ENCODE data around the gene EIF3J. TPM values are rescaled to one million over a fixed set of nuclear protein-coding genes. Genes with fewer than 3 reads are reported as not detected.

Gene EIF3J
- polyA plus RNA-seq, 4 donors = 91.9 to 131 (median 108) TPM

DNA sequence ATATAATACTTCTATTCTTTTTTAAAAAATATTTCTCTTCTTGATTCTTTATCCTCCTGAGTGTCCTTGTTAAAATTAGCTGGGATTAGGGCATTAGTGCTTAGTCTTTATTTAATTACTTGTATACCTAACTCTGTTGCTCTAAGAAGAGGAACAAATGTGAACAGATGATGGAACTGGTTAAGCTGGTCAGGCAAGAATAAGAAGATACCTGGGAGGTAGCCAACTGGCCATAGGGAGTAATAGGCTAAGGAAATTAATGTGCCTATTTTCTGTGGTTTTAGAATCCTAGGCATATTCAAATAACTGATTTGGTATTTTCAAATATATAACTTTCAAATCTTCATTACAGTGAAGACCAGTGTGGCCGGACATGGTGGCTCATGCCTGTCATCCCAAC, 54.4 kb downstream of the EIF3J start:
- no peak for DNase-seq (ENCODE audit: low read depth in 4 of 4, low spot score in 2 of 4)

DNA sequence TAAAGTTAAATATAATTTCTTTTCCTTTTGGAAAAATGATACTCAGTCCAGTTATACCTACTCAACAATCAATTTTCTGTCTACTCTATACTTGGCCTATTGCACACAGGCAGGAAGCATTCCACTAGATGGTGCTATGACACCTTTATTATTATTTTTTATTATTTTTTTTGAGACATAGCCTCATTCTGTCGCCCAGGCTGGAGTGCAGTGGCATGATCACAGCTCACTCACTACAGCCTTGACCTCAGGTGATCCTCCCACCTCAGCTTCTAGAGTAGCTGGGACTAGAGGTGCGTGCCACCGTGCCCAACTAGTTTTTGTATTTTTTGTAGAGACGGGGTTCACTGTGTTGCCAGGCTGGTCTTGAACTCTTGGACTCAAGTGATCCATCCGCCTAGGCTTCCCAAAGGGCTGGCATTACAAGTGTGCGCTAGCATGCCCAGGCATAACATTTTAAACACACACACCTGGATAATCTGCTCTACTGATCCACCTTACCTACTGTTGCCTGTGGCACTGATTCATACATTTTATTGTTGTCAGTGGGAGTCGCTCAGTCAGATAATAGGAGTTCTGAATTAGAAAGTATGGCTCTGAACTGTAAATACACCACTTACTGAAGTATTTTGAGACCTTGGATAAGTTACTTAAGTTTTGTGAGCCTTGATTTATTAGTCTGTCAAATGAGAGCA, 56.2 kb downstream of the EIF3J start:
- no peak for DNase-seq (ENCODE audit: low read depth in 4 of 4, low spot score in 2 of 4)

DNA sequence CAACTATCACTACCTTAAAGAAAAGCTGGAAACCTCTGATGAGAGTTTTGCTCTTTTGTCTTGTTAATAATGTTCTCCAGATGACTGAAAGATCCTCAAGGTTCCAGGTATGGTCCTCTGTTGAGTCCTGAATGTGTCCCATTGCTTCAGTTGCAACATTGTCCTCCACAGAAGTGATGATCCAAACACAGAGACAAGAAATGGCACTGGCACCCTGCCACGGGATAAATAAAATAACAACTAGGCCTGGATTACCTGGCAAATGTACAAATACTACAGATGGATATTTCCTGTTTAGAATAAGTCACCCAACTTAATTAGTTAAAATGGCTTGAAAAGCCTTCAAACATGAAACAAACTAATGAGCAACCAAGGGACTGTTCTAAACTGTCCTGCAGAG, 58.3 kb downstream of the EIF3J start:
- DNase-seq (ENCODE audit: low read depth in 4 of 4, low spot score in 2 of 4) = no peak

DNA sequence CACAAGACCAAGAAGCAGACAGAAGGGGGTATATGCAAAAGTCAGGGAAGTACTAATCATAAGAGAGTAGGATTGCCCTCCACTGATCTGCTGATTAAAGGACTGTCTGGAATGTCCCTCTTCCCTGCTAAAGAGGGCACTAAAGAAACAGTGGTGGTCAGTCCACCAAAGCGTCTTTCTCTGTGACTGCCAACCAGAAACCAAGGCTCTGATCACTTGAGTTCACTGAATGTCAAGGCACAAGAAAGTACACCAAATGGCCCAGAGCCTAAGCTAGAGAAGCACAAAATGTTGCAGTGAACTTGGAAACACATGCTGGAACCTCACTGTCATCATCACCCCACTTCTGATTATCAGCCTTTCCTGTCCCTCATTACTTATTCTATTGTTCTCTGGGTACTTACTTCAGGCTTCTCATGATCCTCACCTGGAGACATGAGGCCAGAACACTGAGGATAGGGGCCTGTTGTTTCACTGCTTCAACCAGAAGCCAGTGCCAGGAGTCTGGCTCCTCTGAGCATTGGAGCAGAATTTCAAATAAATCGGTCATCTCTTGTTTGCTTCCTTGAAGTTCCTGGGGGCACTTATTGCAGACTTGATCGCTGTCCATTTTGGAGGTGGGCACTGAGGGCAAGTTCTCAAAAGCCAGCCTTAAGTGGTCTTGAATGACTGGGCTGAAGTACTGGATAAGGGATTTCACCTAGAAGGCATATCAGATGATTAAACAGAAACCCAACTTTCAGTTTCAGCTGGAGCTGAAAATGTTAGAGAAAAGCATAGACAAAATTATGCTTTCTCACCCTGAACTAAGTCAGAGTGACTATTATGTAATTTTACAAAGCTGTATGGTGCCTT, 58.9 kb downstream of the EIF3J start:
- DNase-seq (ENCODE audit: low read depth in 4 of 4, low spot score in 2 of 4) = no peak

DNA sequence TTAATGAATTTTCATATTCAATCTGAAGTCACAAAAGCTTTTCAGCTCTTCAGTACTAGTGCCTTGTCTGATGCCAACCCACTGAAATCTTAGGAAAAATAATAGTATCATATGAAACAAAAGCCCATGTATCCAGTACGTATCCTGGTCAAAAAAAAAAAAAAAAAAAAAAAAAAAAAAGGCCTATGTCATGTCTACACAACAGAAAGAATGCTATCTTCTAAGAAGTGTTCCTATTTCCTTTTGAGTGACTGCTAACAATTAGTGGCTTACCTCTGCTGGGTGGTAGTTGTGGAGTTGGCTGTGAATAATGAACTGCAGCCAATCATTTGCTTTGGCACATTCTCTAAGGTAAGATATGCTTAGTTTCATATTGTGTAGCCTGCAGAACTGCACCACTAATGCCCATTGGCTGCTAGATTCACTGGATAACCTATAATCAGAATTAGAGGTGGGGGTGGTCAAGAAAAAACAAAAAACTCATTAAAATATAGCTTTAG, 59.6 kb downstream of the EIF3J start:
- DNase-seq (ENCODE audit: low read depth in 4 of 4, low spot score in 2 of 4) = no peak

DNA sequence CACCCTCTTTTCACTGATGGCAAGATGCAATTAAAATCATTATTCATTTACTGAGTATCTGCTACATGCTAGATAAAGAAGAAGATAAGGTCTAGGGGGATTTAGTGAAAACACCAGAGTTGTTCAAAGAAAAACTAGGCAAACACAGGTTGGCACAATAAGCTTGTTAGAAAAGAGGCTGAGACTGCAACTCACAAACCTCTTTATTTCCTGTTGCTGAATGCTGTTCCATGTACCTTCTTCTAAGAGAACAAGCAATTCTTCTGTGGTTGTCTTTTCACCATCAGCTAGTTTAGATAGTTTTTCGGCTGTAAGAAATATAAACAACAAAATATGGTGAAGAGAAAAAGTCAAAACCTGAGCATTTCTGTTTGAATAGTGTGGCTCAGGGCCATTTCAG, 61.1 kb downstream of the EIF3J start:
- no peak for DNase-seq (ENCODE audit: low read depth in 4 of 4, low spot score in 2 of 4)

DNA sequence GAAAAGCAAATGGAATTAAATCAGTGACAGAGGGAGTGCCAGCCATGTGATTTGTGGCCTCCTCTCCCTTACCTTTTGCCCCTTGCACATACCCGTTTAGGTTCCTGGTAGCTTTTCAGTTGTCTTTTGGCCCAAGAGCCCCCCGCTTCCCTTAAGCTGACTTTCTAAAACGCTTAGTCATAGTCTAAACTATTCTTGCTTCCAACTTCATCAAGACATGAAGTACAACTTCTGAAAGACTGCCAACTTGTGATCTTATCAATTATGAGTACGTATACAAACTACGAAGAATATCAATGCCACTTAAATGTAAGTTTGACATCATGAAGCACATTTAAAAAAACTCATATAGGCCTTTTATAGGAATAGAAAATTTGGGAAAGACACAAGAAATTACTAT, 61.9 kb downstream of the EIF3J start:
- no peak for DNase-seq (ENCODE audit: low read depth in 4 of 4, low spot score in 2 of 4)

DNA sequence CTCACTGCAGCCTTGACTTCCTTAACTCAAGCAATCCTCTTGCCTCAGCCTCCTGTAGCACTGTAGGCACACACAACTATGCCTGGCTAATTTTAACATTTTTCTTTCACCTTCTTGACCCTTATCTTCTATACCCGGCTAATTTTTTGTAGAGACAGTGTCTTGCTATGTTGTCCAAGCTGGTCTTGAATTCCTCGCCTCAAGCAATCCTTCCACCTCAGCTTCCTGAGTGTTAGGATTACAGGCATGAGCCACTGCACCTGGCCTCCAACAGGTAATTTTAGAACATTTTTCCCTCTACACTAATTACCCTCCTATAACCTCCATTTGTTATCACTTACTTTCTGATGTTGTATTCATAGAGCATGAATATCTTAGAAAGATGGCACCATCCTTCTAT, 66.2 kb downstream of the EIF3J start:
- no peak for DNase-seq (ENCODE audit: low read depth in 4 of 4, low spot score in 2 of 4)

DNA sequence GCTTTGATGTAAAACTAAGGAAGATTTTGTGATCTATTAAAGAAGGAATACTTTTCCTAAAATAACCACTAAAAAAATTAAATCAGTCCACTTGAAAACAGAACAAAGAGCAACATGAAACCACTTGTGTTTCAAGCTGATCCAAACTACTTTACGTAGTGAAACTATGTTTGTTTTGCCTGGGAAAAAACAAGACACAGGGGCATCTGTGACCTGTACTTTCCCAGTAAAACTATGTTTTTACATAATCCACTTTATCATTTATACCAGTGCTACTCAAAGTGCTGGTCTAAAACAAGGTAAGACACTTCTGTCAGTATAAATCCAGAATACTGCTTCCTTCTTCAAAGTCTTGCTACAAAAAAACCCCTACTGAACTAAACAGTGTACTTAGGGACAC, 69.8 kb downstream of the EIF3J start:
- DNase-seq (ENCODE audit: low read depth in 4 of 4, low spot score in 2 of 4) = no peak

Other genes with a start within 250 kb of the EIF3J start
- gene GOLM2, start 248.4 kb upstream of the EIF3J start, polyA plus RNA-seq (ENCODE audit: insufficient read length in 4 of 4) = 100 to 1,000 TPM in 3 of 4 donors, 10 to 100 TPM in 1; 96.4 to 121 (median 109) TPM
- gene CTDSPL2, start 109.5 kb upstream of the EIF3J start, polyA plus RNA-seq (ENCODE audit: insufficient read length in 4 of 4) = 10 to 100 TPM; 58.0 to 69.6 (median 63.5) TPM
- gene SPG11, start 126.5 kb downstream of the EIF3J start, polyA plus RNA-seq (ENCODE audit: insufficient read length in 4 of 4) = 10 to 100 TPM; 59.7 to 92.8 (median 75.8) TPM
- 1 to 10 TPM in 2 of 4 donors, under 1 TPM in 1, not detected in 1; 0.76 to 1.9 (median 1.2) TPM for gene PATL2, start 174.2 kb downstream of the EIF3J start, polyA plus RNA-seq (ENCODE audit: insufficient read length in 4 of 4)
- gene B2M, start 174.4 kb downstream of the EIF3J start, polyA plus RNA-seq (ENCODE audit: insufficient read length in 4 of 4) = 1,000 to 10,000 TPM in 1 of 4 donors, 100 to 1,000 TPM in 3; 664 to 1,198 (median 839) TPM
- gene TRIM69, start 199.4 kb downstream of the EIF3J start, polyA plus RNA-seq (ENCODE audit: insufficient read length in 4 of 4) = 10 to 100 TPM; 19.7 to 27.8 (median 25.1) TPM

Data from left renal cortex interstitium (tissue), 4 donors.